Measurements from ENCODE around the gene PARP1.

DNA sequence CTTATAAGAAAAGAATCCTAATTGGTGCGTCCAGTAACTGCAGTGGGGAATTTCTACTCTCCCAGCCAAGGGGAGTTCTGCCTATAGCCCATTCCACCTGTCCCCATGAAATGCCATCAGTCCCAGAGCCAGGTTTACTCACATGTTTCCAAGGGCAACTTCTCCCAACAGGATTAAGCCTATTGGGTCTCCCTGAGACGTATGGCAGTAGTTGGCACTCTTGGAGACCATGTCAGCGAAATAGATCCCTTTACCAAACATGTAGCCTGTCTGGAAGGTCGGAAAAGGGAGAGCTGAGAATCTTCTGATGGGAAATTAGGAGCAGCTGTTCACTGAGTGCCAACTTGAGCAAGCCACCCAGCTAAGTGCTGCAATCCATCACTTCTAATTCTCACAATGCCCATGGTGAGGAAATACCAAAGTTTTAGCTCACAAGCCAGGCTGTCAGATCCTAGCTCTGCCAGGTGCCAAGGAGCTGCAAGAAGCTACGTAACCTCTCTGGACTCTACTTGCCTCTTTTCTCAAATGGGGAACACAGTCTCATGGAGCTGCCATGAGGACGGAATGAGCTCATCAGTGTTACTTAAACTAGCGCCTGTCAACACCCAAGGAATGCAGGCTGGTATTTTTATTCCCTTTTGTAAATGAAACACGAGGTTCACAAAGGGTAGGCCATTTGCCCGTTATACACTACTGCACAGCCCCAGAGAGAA, 43.9 kb downstream of the PARP1 start:
- TF ChIP-seq, protein P1, sequence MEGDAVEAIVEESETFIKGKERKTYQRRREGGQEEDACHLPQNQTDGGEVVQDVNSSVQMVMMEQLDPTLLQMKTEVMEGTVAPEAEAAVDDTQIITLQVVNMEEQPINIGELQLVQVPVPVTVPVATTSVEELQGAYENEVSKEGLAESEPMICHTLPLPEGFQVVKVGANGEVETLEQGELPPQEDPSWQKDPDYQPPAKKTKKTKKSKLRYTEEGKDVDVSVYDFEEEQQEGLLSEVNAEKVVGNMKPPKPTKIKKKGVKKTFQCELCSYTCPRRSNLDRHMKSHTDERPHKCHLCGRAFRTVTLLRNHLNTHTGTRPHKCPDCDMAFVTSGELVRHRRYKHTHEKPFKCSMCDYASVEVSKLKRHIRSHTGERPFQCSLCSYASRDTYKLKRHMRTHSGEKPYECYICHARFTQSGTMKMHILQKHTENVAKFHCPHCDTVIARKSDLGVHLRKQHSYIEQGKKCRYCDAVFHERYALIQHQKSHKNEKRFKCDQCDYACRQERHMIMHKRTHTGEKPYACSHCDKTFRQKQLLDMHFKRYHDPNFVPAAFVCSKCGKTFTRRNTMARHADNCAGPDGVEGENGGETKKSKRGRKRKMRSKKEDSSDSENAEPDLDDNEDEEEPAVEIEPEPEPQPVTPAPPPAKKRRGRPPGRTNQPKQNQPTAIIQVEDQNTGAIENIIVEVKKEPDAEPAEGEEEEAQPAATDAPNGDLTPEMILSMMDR (conservative IDR thresholded peaks at IDR 0.05) = no peak
- no peak for TF ChIP-seq EZH2 (IDR thresholded peaks at IDR 0.05; ENCODE audit: low read depth)

Data from PC-9 (cell line).